Muscle of leg (tissue), 11 donors: ENCODE results near the gene SOD3. TPM values are rescaled to one million over a fixed set of nuclear protein-coding genes. Genes with fewer than 3 reads are reported as not detected.
A peak's percentile ranks its signal among the peaks of the same experiment; 100 is the strongest.

Experiments
- DNase-seq: peaks from one replicate; pipeline ENCODE4 v3.0.0; 2013
- H3K27ac ChIP-seq: one replicate; pipeline ENCODE4 v1.5.1; 2013; ENCODE audit warnings: mild to moderate bottlenecking, low read length, control low read depth
- H3K27me3 ChIP-seq: one replicate; pipeline ENCODE4 v1.6.1; 2013; ENCODE audit warnings: low read length; ENCODE audit not compliant: control insufficient read depth, insufficient read depth
- H3K36me3 ChIP-seq: one replicate; pipeline ENCODE4 v1.6.1; 2013; ENCODE audit warnings: low read length; ENCODE audit not compliant: control insufficient read depth, insufficient read depth
- H3K4me1 ChIP-seq: one replicate; pipeline ENCODE4 v1.6.1; 2013; ENCODE audit warnings: low read length; ENCODE audit not compliant: control insufficient read depth, insufficient read depth
- H3K4me3 ChIP-seq: one replicate; pipeline ENCODE4 v1.5.1; 2013; ENCODE audit warnings: low read length, control low read depth
- H3K9me3 ChIP-seq: replicated peaks from 2 replicates; pipeline ENCODE4 v1.6.1; 2013; ENCODE audit warnings: low read depth, low read length; ENCODE audit not compliant: control insufficient read depth
- WGBS: methylation state at CpG from one replicate; pipeline ENCODE4 v1.1.5; 2013; ENCODE audit warnings: missing lambda C conversion rate; ENCODE audit not compliant: insufficient coverage; 5-methylcytosine and 5-hydroxymethylcytosine counted together
- polyA plus RNA-seq, 8 donors: library from polyadenylated mRNA; unstranded; fragments of 120-200 nt; gene quantifications; one replicate each; pipeline versions ENCODE4 v1.2.1 to v1.2.3, GENCODE V29; 2013; ENCODE audit warnings: inconsistent platforms in 1 of 8, low replicate concordance in 1 of 8; ENCODE audit not compliant: insufficient read length in 8 of 8, insufficient read depth in 1 of 8
- total RNA-seq: library from RNA; stranded (reverse); fragments of 120-200 nt; gene quantifications from one replicate; pipeline ENCODE4 v1.2.4, GENCODE V29; 2013

SOD3 gene
- total and polyA plus RNA-seq, 9 donors: 9.1 to 33.4 (median 26.2) TPM

DNA sequence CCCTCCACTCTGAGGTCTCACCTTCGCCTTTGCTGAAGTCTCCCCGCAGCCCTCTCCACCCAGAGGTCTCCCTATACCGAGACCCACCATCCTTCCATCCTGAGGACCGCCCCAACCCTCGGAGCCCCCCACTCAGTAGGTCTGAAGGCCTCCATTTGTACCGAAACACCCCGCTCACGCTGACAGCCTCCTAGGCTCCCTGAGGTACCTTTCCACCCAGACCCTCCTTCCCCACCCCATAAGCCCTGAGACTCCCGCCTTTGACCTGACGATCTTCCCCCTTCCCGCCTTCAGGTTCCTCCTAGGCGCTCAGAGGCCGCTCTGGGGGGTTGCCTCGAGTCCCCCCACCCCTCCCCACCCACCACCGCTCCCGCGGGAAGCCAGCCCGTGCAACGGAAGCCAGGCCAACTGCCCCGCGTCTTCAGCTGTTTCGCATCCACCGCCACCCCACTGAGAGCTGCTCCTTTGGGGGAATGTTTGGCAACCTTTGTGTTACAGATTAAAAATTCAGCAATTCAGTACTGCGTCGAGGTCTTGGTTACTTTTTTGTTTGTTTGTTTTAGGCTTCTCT, 5.0 kb downstream of the SOD3 start:
- Histone ChIP-seq H3K27me3 (peaks cover 41% of the 10 kb centered on the region), H3K4me3 (peak overlapping the region; percentile 31), H3K36me3 (no peaks in the 10 kb centered on the region), H3K9me3 (no peaks in the 10 kb centered on the region), H3K27ac (no peak overlapping the region), H3K4me1 (peaks cover 30% of the 10 kb centered on the region)
- DNase-seq: peak; percentile 48
- WGBS: 16% methylated on average over 12 of the region's 25 CpGs

DNA sequence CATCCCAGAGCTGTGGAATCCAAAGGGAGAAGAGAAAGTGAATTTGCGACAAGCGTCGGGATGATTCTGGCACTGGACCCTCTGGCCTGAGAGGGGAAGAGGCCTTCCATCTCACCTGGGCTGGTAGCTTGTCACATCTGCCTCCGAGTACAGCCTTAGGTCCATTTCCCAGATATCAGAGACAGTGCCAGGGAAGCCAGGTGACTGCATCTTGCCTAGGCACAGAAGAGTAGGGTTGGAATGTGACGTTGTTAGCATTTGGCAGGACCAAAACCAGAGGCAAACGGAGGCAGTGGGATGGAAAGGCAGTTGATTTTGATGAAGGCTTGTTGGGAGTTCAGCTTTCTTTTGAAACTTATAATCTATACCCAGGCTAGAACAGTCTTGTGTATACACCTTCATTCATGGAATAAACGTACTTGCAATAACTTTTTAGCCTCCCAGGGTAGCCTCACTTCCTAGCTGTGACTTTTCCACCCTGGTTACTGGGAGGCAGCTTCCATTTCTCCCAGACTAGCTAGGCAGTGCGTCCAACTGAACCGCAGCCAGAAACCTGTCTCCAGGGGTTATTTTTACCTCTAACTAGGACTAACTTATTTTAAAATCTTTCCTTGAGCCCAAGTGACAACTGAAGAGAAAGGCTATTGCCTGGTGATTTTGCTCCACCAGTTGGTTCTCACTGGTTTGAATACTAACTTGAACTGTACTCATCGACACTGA, 5.9 kb downstream of the SOD3 start:
- no peak overlapping the region for H3K4me3 ChIP-seq
- peaks cover 23% of the 10 kb centered on the region for H3K4me1 ChIP-seq
- H3K27ac ChIP-seq: no peak overlapping the region
- no peaks in the 10 kb centered on the region for H3K9me3 ChIP-seq
- WGBS: 53% methylated on average over 7 of the region's 10 CpGs
- H3K27me3 ChIP-seq: peaks cover 36% of the 10 kb centered on the region
- no peaks in the 10 kb centered on the region for H3K36me3 ChIP-seq
- DNase-seq: no peak

DNA sequence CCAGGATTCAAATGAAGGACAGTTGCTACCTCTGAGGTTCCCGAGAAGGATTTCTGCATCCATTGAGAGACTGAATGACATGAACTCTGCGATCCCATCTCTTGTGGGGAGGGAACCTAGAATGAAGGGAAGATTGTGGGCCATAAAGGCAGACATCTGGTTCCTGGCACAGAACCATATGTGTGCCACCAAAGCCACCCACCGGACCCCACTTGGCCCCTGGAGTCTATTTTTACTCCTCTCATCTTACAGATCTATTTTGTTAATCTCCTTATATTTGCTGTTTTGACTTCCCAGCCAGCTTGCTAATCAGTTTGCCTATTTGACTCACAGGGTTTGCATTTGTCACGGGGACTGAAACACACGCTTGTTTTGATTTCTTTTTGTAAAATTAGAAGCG, 7.3 kb downstream of the SOD3 start:
- Histone ChIP-seq H3K27ac (no peak overlapping the region), H3K4me1 (peaks cover 20% of the 10 kb centered on the region), H3K27me3 (peaks cover 36% of the 10 kb centered on the region), H3K4me3 (no peak overlapping the region), H3K9me3 (no peaks in the 10 kb centered on the region), H3K36me3 (no peaks in the 10 kb centered on the region)
- no peak for DNase-seq
- WGBS: 82% methylated on average over 3 of the region's 6 CpGs

DNA sequence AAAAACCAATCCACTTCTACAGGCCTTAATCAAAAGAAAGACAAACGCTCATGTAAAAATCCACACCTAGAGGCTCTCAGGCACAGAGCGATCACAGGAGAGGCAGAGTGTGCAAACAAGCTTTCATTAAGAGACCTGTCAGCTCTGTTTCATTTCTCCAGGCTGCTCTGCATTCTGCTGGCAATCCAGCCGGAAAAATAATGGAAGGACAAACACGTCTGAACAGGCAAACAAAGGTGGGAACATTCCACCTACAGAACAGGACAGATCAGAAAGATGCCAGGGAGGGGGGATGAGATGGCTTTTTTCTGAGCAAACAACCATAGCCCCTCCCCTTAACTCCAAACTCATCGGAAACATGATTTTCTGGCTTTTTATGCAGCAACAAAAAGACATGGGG, 9.7 kb downstream of the SOD3 start:
- no peak for DNase-seq
- peaks cover 18% of the 10 kb centered on the region for H3K27me3 ChIP-seq
- H3K4me1 ChIP-seq: peaks cover 15% of the 10 kb centered on the region
- H3K9me3 ChIP-seq: no peaks in the 10 kb centered on the region
- peaks cover 8% of the 10 kb centered on the region for H3K36me3 ChIP-seq
- 86% methylated on average over 1 of the region's 5 CpGs for WGBS
- no peak overlapping the region for H3K4me3 ChIP-seq
- H3K27ac ChIP-seq: no peak overlapping the region

DNA sequence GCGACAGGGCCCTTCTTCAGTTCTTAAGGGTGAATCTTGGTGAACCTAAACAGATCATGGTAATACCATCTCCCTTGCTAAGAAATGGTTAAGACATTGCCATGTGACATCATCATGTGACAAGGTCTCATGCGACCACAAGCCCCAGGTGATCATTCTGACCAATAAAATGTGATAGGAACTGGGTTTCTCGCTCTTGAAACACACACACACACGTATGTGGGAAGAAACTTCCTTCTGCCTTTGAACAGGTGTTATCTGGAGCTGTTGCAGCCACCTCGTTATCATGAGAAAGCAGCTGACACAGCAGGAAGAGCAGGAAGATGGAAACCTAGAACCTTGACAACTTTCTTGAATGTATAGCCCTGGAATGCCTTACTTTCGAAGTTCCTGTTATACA, 10.2 kb downstream of the SOD3 start:
- H3K27me3 ChIP-seq: peaks cover 13% of the 10 kb centered on the region
- DNase-seq: no peak
- H3K36me3 ChIP-seq: peaks cover 8% of the 10 kb centered on the region
- H3K27ac ChIP-seq: no peak overlapping the region
- H3K4me3 ChIP-seq: no peak overlapping the region
- no peaks in the 10 kb centered on the region for H3K9me3 ChIP-seq
- H3K4me1 ChIP-seq: peaks cover 10% of the 10 kb centered on the region
- WGBS: 60% methylated on average over 1 of the region's 6 CpGs

DNA sequence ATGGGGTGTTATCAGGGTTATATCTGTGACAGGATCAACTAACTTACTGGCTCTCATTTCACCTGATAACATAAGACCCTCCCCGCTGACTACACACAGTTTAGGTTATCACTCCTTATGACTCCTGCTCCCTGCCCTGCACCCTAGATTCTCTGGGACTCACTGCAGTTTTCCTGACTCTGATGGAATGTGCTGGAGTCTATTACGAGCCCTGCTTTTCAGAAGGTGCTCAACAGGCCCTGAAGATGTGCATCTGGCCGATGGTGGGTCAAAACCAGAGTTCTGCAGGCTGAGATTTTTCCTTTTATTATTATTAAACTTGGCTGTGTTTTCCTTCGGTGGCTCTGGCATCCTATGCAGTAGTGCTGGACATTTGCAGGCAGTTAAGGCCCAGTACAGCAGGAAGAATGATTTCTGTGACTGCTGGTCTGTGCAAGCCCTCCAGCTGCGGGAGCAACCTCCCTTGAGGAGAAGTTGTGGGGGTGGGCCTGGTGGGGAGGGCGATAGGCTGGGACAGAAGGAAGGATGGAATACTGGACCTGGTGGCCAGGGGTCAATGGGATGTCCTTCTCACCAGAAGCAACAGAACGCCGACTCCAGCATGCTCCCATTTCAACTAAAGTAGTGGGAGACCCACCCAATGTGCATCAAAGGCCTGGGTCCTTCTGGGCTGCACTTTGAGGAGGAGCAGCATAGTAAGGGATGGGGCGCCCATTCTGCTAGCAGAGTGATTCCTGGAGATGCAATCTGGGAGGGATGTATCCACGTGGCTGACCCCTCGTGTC, 11.0 kb downstream of the SOD3 start:
- no peaks in the 10 kb centered on the region for H3K9me3 ChIP-seq
- H3K4me1 ChIP-seq: peaks cover 4% of the 10 kb centered on the region
- peaks cover 8% of the 10 kb centered on the region for H3K36me3 ChIP-seq
- no peak overlapping the region for H3K4me3 ChIP-seq
- WGBS: 74% methylated on average over 4 of the region's 11 CpGs
- no peak overlapping the region for H3K27ac ChIP-seq
- H3K27me3 ChIP-seq: peaks cover 5% of the 10 kb centered on the region
- no peak for DNase-seq

DNA sequence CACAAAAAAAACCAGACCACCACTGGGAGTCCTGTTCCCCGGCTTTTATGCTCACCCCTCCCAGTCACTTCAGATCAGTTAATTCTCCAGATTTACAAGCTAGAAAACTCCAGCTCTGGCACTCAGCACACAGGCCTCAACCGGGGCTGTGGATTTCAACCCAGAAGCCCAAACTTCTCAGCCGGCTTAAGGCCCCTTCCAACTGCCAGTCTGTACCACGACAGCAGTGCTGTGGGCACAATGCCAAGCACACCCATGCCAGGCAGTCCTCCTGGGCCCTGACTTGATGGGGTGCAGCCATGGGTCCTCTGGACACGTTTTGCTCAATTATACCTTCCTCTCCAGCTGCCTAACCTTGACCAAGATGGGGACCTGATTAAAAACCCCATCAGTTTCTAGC, 12.2 kb downstream of the SOD3 start:
- peaks cover 1% of the 10 kb centered on the region for H3K4me1 ChIP-seq
- H3K36me3 ChIP-seq: peaks cover 8% of the 10 kb centered on the region
- no peak for DNase-seq
- peaks cover 2% of the 10 kb centered on the region for H3K9me3 ChIP-seq
- no peak overlapping the region for H3K4me3 ChIP-seq
- H3K27me3 ChIP-seq: peaks cover 3% of the 10 kb centered on the region
- H3K27ac ChIP-seq: no peak overlapping the region
- WGBS: 51% methylated on average over 5 of the region's 5 CpGs

DNA sequence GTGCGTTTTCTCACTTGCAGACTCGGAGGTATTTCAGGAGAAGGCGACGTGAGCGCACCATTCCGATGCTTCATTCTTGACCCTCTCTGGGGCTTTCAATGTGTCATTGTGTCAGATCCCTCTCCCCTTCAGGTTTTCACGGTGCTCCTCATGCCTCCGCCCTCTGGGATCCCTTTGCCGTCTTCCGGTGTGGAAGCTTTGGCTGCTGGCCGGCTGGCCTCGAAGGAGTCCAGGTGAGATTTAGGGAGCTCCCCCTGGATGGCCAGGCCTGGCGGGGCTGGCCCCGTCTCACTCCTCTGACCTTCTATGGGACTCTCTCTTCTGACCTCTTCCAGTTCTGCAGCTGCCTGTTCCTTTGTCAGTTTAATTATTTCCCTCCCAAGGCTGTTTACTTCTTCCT, 12.9 kb downstream of the SOD3 start:
- WGBS: 81% methylated on average over 14 of the region's 14 CpGs
- no peak overlapping the region for H3K4me3 ChIP-seq
- no peak for DNase-seq
- no peak overlapping the region for H3K27ac ChIP-seq
- peaks cover 8% of the 10 kb centered on the region for H3K36me3 ChIP-seq
- H3K27me3 ChIP-seq: peaks cover 3% of the 10 kb centered on the region
- H3K4me1 ChIP-seq: no peaks in the 10 kb centered on the region
- peaks cover 2% of the 10 kb centered on the region for H3K9me3 ChIP-seq

DNA sequence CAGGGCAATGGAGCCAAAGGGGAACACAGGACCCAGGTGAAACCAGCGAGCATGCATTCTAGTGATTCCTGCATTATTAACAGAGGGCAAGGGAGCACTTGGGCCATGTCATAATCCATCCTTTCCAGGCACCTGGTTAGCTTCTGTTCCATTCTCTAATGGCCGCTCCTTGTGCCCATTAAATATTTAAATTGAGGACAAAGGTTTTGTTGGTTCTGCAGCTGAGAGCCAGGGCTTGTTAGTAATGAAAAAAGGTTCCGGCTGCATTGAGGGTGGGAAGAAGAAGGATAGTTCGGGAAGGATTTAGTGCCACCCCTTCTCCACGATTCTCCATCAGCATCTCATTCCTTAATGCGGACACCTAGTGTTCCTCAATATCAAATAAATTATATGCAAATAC, 13.6 kb downstream of the SOD3 start:
- no peak overlapping the region for H3K27ac ChIP-seq
- 88% methylated on average over 1 of the region's 6 CpGs for WGBS

DNA sequence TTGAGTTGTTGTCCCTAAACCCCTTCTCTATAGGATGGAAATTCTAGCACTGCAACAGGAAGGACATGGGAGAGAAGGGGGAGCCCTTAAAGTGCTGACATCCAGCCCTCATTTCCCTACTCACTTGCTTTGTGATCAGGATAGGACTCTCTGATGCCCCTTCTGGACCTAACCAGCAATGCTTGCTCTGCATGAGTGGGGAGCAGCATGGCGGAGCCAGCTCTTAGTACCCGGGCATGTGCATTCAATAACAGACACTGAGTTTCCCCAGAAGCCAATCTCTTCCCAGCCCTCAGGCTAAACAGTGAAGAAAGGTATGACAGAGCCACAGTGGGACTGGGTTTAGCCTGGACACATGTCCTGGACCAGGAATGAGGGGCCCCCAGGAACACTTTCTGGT, 14.0 kb downstream of the SOD3 start:
- DNase-seq: no peak
- peaks cover 2% of the 10 kb centered on the region for H3K9me3 ChIP-seq
- H3K36me3 ChIP-seq: peaks cover 8% of the 10 kb centered on the region
- H3K4me3 ChIP-seq: no peak overlapping the region
- H3K4me1 ChIP-seq: no peaks in the 10 kb centered on the region
- no peak overlapping the region for H3K27ac ChIP-seq
- 80% methylated on average over 2 of the region's 2 CpGs for WGBS
- H3K27me3 ChIP-seq: peaks cover 3% of the 10 kb centered on the region

More for the DNA sequence above, 13.6 kb downstream of the SOD3 start:
- Histone ChIP-seq H3K27me3 (peaks cover 3% of the 10 kb centered on the region), H3K4me1 (no peaks in the 10 kb centered on the region), H3K9me3 (peaks cover 2% of the 10 kb centered on the region), H3K36me3 (peaks cover 8% of the 10 kb centered on the region), H3K4me3 (no peak overlapping the region)
- DNase-seq: no peak
